ENCODE data around the gene MACROD2. TPM values are rescaled to one million over a fixed set of nuclear protein-coding genes. Genes with fewer than 3 reads are reported as not detected.

MACROD2 gene
- total and polyA plus RNA-seq, 2 donors (not counting 1 experiment from before 2014, with no cell fraction given) = 5.3 to 6.7 TPM

DNA sequence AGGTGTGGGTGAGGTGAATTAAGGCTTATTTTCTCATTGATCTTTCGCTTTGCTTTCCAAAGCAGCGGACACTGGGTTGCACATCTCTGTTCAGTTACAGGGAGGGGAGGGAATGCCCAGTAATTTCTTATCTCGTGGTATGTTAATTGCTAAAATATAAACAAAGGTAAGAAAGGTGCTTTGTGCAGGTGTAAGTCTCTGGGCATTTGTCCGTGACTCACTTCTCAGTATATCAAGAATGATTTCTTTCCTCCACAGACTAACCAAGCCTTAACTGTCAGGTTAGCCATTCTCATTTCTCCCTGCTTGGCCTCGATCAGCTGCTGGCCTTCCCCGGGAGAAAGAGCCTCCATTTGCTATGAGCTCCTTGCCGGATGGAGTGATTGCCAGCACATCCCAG lies 1715.9 kb downstream of the MACROD2 start:
- no peaks in the 10 kb centered on the region for H3K27me3 Mint-ChIP-seq
- POLR2A ChIA-PET = no interaction called here
- intact Hi-C loops (cut with micrococcal nuclease) = no loop called here
- DNase-seq (no peak), ATAC-seq (ENCODE audit: low read depth) (no peak)
- WGBS (ENCODE audit: insufficient coverage) = 83% methylated on average over 5 of the region's 7 CpGs
- H3K4me1 Mint-ChIP-seq = peaks cover 5% of the 10 kb centered on the region
- no peaks in the 10 kb centered on the region for H3K79me2 ChIP-seq (ENCODE audit: control insufficient read depth, insufficient read depth, low read length)
- H3K4me2 ChIP-seq (replicated peaks; ENCODE audit: low read depth, low read length, poor library complexity, severe bottlenecking) = no peak overlapping the region
- no peaks in the 10 kb centered on the region for H3K4me1 ChIP-seq (ENCODE audit: control insufficient read depth in 2 of 2, insufficient read depth in 2 of 2, low read length in 2 of 2)
- H3K4me3 ChIP-seq (ENCODE audit: control extremely low read depth in 1 of 5, extremely low read depth in 1 of 5, insufficient read depth in 1 of 5, low read depth in 2 of 5, low read length in 4 of 5) = no peak overlapping the region
- H3K4me3 Mint-ChIP-seq = no peak overlapping the region
- H3K9me3 Mint-ChIP-seq (ENCODE audit: insufficient read depth) = no peaks in the 10 kb centered on the region
- CTCF ChIA-PET = interaction anchor here (1.0 kb wide), 1 partner anchor 765 kb away, joined by 5 read pairs; no protein-coding TSS in a partner anchor
- H3K9ac ChIP-seq (ENCODE audit: low read length) = no peak overlapping the region
- no peaks in the 10 kb centered on the region for H3K27me3 ChIP-seq (replicated peaks in 1 of 4; ENCODE audit: control extremely low read depth in 1 of 4, control insufficient read depth in 3 of 4, insufficient read depth in 4 of 4, low read length in 3 of 4)
- no peaks in the 10 kb centered on the region for H3K36me3 ChIP-seq (replicated peaks in 1 of 2; ENCODE audit: control extremely low read depth in 1 of 2, control insufficient read depth in 1 of 2, extremely low read depth in 1 of 2, insufficient read depth in 2 of 2, low read length in 1 of 2)
- H2AFZ ChIP-seq (ENCODE audit: insufficient read depth, low read depth, low read length, poor library complexity, severe bottlenecking) = no peak overlapping the region
- no peak overlapping the region for H3K27ac ChIP-seq (ENCODE audit: low read length in 2 of 2)
- TF ChIP-seq EZH2 (IDR thresholded peaks at IDR 0.05; ENCODE audit: borderline replicate concordance, insufficient read depth, low read depth, low read length, poor library complexity, severe bottlenecking) = no peak
- TF ChIP-seq, protein P1, sequence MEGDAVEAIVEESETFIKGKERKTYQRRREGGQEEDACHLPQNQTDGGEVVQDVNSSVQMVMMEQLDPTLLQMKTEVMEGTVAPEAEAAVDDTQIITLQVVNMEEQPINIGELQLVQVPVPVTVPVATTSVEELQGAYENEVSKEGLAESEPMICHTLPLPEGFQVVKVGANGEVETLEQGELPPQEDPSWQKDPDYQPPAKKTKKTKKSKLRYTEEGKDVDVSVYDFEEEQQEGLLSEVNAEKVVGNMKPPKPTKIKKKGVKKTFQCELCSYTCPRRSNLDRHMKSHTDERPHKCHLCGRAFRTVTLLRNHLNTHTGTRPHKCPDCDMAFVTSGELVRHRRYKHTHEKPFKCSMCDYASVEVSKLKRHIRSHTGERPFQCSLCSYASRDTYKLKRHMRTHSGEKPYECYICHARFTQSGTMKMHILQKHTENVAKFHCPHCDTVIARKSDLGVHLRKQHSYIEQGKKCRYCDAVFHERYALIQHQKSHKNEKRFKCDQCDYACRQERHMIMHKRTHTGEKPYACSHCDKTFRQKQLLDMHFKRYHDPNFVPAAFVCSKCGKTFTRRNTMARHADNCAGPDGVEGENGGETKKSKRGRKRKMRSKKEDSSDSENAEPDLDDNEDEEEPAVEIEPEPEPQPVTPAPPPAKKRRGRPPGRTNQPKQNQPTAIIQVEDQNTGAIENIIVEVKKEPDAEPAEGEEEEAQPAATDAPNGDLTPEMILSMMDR (IDR thresholded peaks at IDR 0.05) = no peak
- H3K9me3 ChIP-seq (ENCODE audit: control extremely low read depth in 1 of 3, control insufficient read depth in 2 of 3, insufficient read depth in 1 of 3, low read length in 2 of 3) = no peaks in the 10 kb centered on the region
- no peak overlapping the region for H3K27ac Mint-ChIP-seq
- no peaks in the 10 kb centered on the region for H4K20me1 ChIP-seq (ENCODE audit: control insufficient read depth, insufficient read depth, low read length, poor library complexity, severe bottlenecking)

DNA sequence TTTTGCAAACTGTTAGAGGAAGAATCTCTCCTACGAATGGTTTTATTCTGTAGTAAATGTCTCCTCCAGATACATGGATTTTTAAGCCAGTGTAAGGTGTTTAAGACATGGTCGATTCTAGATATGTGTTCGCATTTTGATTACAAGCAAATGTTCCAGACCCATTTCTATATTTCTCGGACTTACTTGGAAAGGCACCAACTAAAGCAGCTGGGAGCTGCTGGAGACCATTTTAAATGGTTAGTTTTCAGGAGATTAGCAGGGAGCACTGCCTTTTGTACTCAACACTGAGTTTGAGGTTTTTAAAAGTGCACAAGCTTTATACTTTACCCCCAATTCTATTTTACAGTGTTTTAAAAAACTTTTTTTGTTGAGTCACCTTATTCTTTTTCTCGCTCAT lies 1720.9 kb downstream of the MACROD2 start:
- no peaks in the 10 kb centered on the region for H3K27me3 ChIP-seq (replicated peaks in 1 of 4; ENCODE audit: control extremely low read depth in 1 of 4, control insufficient read depth in 3 of 4, insufficient read depth in 4 of 4, low read length in 3 of 4)
- no peaks in the 10 kb centered on the region for H3K27me3 Mint-ChIP-seq
- no peak overlapping the region for H3K27ac Mint-ChIP-seq
- no peak for DNase-seq
- TF ChIP-seq, protein P1 (IDR thresholded peaks at IDR 0.05) = no peak
- TF ChIP-seq EZH2 (IDR thresholded peaks at IDR 0.05; ENCODE audit: borderline replicate concordance, insufficient read depth, low read depth, low read length, poor library complexity, severe bottlenecking) = no peak
- no peak for ATAC-seq (ENCODE audit: low read depth)
- no peaks in the 10 kb centered on the region for H3K4me1 ChIP-seq (ENCODE audit: control insufficient read depth in 2 of 2, insufficient read depth in 2 of 2, low read length in 2 of 2)
- H3K9me3 Mint-ChIP-seq (ENCODE audit: insufficient read depth) = no peaks in the 10 kb centered on the region
- WGBS (ENCODE audit: insufficient coverage) = 92% methylated on average over 2 of the region's 5 CpGs
- H3K79me2 ChIP-seq (ENCODE audit: control insufficient read depth, insufficient read depth, low read length) = no peaks in the 10 kb centered on the region
- H3K36me3 ChIP-seq (replicated peaks in 1 of 2; ENCODE audit: control extremely low read depth in 1 of 2, control insufficient read depth in 1 of 2, extremely low read depth in 1 of 2, insufficient read depth in 2 of 2, low read length in 1 of 2) = no peaks in the 10 kb centered on the region
- no peak overlapping the region for H3K27ac ChIP-seq (ENCODE audit: low read length in 2 of 2)
- no peaks in the 10 kb centered on the region for H4K20me1 ChIP-seq (ENCODE audit: control insufficient read depth, insufficient read depth, low read length, poor library complexity, severe bottlenecking)
- intact Hi-C loops (cut with micrococcal nuclease) = no loop called here
- H3K4me2 ChIP-seq (replicated peaks; ENCODE audit: low read depth, low read length, poor library complexity, severe bottlenecking) = no peak overlapping the region
- no peaks in the 10 kb centered on the region for H3K9me3 ChIP-seq (ENCODE audit: control extremely low read depth in 1 of 3, control insufficient read depth in 2 of 3, insufficient read depth in 1 of 3, low read length in 2 of 3)
- no peak overlapping the region for H3K9ac ChIP-seq (ENCODE audit: low read length)
- H2AFZ ChIP-seq (ENCODE audit: insufficient read depth, low read depth, low read length, poor library complexity, severe bottlenecking) = no peak overlapping the region
- peaks cover 1% of the 10 kb centered on the region for H3K4me1 Mint-ChIP-seq
- no peak overlapping the region for H3K4me3 Mint-ChIP-seq
- H3K4me3 ChIP-seq (ENCODE audit: control extremely low read depth in 1 of 5, extremely low read depth in 1 of 5, insufficient read depth in 1 of 5, low read depth in 2 of 5, low read length in 4 of 5) = no peak overlapping the region
- ChIA-PET CTCF (no interaction called here), POLR2A (no interaction called here)
